Panc1 (cell line): ENCODE measurements around the gene GNAZ. TPM values are rescaled to one million over a fixed set of nuclear protein-coding genes. Genes with fewer than 3 reads are reported as not detected.

ENCODE experiments used
- ATAC-seq: fragments of 200-7000 bp; cut with Tn5 transposase; 2 replicates; pipeline ENCODE4 v1.9.1; 2020; ENCODE audit warnings: mild to moderate bottlenecking, moderate library complexity
- BruUV-seq: library from RNA; stranded (reverse); fragments of 400-500 nt; replicated peaks from 2 replicates; lab custom pipeline; 2021; lab: Mats Ljungman, UMichigan
- CTCF ChIA-PET: fragments of 300-600 bp; sonication (Branson Sonifier 250); formaldehyde crosslinking; loops from one replicate; lab custom pipeline; 2022; ENCODE audit warnings: antibody characterized with exemption; lab: Charles Lee
- POLR2A ChIA-PET: fragments of 300-600 bp; sonication (Branson Sonifier 250); formaldehyde crosslinking; loops from one replicate; lab custom pipeline; 2022; ENCODE audit warnings: antibody characterized with exemption; lab: Charles Lee
- DNase-seq: peaks from one replicate; pipeline ENCODE4 v3.0.0-alpha.2; 2010; ENCODE audit warnings: low read depth, low spot score
- H3K27ac ChIP-seq: 2 replicates; pipeline ENCODE4 v1.5.1; 2011; ENCODE audit warnings: mild to moderate bottlenecking, low read length, inconsistent platforms
- H3K27me3 ChIP-seq: fragments of 200-500 bp; sonication (Bioruptor generic); 2 replicates; pipeline ENCODE4 v1.6.0; 2014; ENCODE audit warnings: low read length, inconsistent platforms; ENCODE audit not compliant: control insufficient read depth, insufficient read depth
- H3K36me3 ChIP-seq: fragments of 200-500 bp; sonication (Bioruptor generic); 2 replicates; pipeline ENCODE4 v1.5.1; 2014; ENCODE audit warnings: inconsistent platforms, mild to moderate bottlenecking, low read length, moderate library complexity; ENCODE audit not compliant: control insufficient read depth, insufficient read depth
- H3K4me1 ChIP-seq: 2 replicates; pipeline ENCODE4 v1.5.1; 2011; ENCODE audit warnings: inconsistent platforms, mild to moderate bottlenecking, low read length, moderate library complexity; ENCODE audit not compliant: control insufficient read depth, insufficient read depth
- H3K4me3 ChIP-seq, 2 experiments: 2 replicates each; pipeline ENCODE4 v1.5.1; 2011 to 2012; ENCODE audit warnings: low read depth in 2 of 2, low read length in 2 of 2, mild to moderate bottlenecking in 2 of 2, inconsistent platforms in 1 of 2, moderate library complexity in 1 of 2
- H3K9me3 ChIP-seq: fragments of 200-500 bp; sonication (Bioruptor generic); 2 replicates; pipeline ENCODE4 v1.5.1; 2014; ENCODE audit warnings: low read depth, mild to moderate bottlenecking, inconsistent platforms, low read length, moderate library complexity; ENCODE audit not compliant: control insufficient read depth, insufficient read depth
- CTCF ChIP-seq: fragments of 450-650 bp; IDR thresholded peaks from 2 replicates; pipeline ENCODE4 v1.5.1; 2017; ENCODE audit warnings: mild to moderate bottlenecking
- POLR2AphosphoS5 ChIP-seq: IDR thresholded peaks from 2 replicates; pipeline ENCODE4 v1.6.1; 2012; ENCODE audit warnings: mild to moderate bottlenecking, low read depth, low read length, moderate library complexity
- REST ChIP-seq, 2 experiments: IDR thresholded peaks; 2 replicates each; pipeline ENCODE4 v1.6.1; 2011 to 2012; ENCODE audit warnings: low read depth in 2 of 2, control low read depth in 1 of 2, low read length in 1 of 2, mild to moderate bottlenecking in 1 of 2, moderate library complexity in 1 of 2; ENCODE audit not compliant: insufficient read depth in 1 of 2
- SIN3A ChIP-seq: IDR thresholded peaks from 2 replicates; pipeline ENCODE4 v1.6.1; 2012; ENCODE audit warnings: low read depth, mild to moderate bottlenecking, low read length, moderate library complexity, borderline replicate concordance; ENCODE audit not compliant: insufficient read depth
- TCF7L2 ChIP-seq: IDR thresholded peaks from 2 replicates; pipeline ENCODE4 v1.6.1; 2011; ENCODE audit warnings: mild to moderate bottlenecking, low read depth, low read length, inconsistent platforms
- in situ Hi-C: cut with HindIII; loops from 2 replicates; pipeline ENCODE4 v1.10.0; 2016; ENCODE audit warnings: low sequenced_read_pairs, low pct_unique_long_range_greater_than_20kb
- intact Hi-C: fragments of 100-400 bp; cut with micrococcal nuclease; formaldehyde crosslinking; loops from one replicate; pipeline ENCODE4 v1.10.0; 2022; ENCODE audit not compliant: unreplicated experiment
- total RNA-seq: library from RNA; stranded (reverse); gene quantifications from one replicate; pipeline ENCODE4 v1.2.1, GENCODE V29; 2021; ENCODE audit not compliant: unreplicated experiment

GNAZ gene
- total RNA-seq, 1 experiment from 2014 or later: 11.9 TPM

- intact Hi-C loops: no loop called here
- ChIA-PET CTCF (no interaction called here), POLR2A (no interaction called here)
- no peak; the same call in 1 of the 2 replicates for ATAC-seq
- no peak for TF ChIP-seq SIN3A
- TF ChIP-seq TCF7L2: no peak
- no peak for TF ChIP-seq CTCF
- no peak for TF ChIP-seq REST (IDR thresholded peaks at IDR 0.05; ENCODE audit: insufficient read depth in 1 of 2, low read depth in 2 of 2, low read length in 1 of 2)
- no peak for TF ChIP-seq POLR2AphosphoS5
- Histone ChIP-seq H3K27me3 (no peaks in the 10 kb centered on the region), H3K4me3 (no peak overlapping the region), H3K9me3 (no peaks in the 10 kb centered on the region), H3K27ac (no peak overlapping the region), H3K36me3 (no peaks in the 10 kb centered on the region), H3K4me1 (no peaks in the 10 kb centered on the region)
- DNase-seq: no peak
- BruUV-seq: no TSS peak
- in situ Hi-C loops: no loop called here
Observed at GRCh38 chr22:23083315-23084021, 13.1 kb downstream of the GNAZ start.

GRCh38 chr22:23084453-23085350, 14.4 kb downstream of the GNAZ start:
- Histone ChIP-seq H3K9me3 (no peaks in the 10 kb centered on the region), H3K36me3 (no peaks in the 10 kb centered on the region), H3K4me3 (no peak overlapping the region), H3K27ac (no peak overlapping the region), H3K4me1 (no peaks in the 10 kb centered on the region), H3K27me3 (no peaks in the 10 kb centered on the region)
- DNase-seq: no peak
- no peak for ATAC-seq
- BruUV-seq: no TSS peak
- intact Hi-C loops: no loop called here
- POLR2A ChIA-PET: no interaction called here
- in situ Hi-C loops: no loop called here
- no peak for TF ChIP-seq TCF7L2
- TF ChIP-seq SIN3A: no peak
- no peak for TF ChIP-seq CTCF
- TF ChIP-seq REST (IDR thresholded peaks at IDR 0.05; ENCODE audit: insufficient read depth in 1 of 2, low read depth in 2 of 2, low read length in 1 of 2): no peak
- no peak for TF ChIP-seq POLR2AphosphoS5
- CTCF ChIA-PET: no interaction called here
